HG03565 (cell line): ENCODE data around the gene HYLS1.

Source experiments
- ATAC-seq: cut with Tn5 transposase; IDR thresholded peaks from one replicate; pipeline ENCODE4 v1.9.1; 2021; ENCODE audit warnings: mild to moderate bottlenecking, moderate library complexity; ENCODE audit not compliant: unreplicated experiment

The HYLS1 gene

DNA sequence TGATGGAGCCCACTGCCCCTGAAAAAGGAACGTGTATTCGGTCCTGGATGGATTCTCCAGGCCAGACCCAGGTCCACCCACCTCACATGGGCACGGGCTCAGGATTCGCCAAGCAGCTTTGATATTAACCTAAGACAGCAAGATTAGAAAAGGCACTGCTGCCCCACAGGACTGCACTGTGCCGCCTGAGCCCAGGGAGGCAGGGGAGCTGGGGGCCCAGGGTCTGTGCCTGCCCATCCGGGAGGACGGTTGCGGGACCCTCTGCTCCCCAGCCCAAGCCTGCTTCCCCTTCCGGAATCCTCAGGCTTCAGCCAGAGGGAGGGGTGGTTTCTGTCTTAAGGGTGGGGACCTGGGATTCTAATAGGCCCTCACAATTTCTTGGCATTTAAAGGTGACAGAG lies 44.8 kb downstream of the HYLS1 start:
- no peak for ATAC-seq

DNA sequence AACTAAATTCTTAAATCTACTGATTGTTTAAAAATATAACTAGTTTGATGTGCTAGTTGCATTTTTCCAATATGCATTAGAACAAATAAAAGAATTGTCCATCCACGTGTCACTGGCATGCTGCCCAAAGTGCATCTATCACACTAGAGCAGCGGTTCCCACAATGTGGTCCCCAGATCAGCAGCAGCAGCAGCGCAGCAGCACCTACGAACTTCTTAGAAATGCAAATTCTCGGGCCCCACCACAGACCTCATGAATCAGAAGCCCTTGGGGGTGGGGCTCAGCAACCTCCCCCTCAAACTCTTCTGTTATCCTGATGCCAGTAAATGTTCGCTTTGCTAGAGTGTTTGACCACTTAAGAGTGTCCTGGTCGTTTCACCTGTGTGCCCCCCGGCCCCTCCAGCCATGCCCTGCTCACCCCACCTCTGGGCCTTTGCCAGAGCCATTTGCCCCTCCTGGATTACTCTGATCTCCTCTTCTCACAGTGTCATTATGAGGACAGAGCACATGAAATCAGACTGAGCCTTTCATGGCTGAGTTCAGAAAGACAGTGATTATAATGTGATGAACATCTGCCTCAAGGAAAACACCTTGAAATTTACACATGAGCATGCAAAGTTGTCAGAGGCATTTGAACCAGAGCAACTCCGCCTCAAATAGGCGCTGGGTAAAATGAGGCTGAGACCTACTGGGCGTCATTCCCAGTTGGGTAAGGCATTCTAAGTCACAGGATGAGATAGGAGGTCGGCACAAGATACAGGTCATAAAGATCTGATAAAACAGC lies 45.8 kb downstream of the HYLS1 start:
- no peak for ATAC-seq

DNA sequence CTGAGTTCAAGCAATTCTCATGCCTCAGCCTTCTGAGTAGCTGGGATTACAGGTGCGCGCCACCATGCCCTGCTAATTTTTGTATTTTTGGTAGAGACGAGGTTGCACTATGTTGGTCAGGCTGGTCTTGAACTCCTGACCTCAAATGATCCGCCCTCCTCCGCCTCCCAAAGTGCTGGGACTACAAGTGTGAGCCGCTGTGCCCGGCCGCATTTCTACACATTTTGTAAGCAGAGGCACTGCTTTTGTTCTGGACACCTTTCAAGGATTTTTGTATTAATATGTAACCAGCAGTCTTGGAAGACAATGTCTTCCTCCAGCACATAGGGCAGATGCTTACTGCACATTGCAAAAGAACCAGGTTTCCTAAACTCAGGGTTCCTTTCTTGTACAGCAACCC lies 47.0 kb downstream of the HYLS1 start:
- no peak for ATAC-seq

DNA sequence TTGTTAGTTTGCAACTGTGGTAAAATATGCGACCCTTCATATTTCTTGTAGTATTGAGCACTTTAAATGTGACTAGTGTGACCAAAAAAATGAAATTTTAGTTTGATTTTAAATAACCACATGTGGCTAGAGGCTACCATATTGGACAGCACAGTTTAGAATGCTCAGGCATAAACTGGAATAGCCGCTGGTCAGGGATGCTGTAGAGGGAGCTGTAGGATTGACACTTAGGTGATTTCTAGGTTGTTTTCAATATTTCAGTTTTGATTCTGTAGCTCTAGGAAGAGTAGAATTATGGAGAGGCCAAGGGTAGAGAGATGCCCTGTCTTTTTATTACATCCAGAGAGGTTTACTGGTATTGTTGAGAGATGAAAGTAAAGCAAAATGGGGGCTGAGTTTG lies 47.6 kb downstream of the HYLS1 start:
- ATAC-seq, result no peak

DNA sequence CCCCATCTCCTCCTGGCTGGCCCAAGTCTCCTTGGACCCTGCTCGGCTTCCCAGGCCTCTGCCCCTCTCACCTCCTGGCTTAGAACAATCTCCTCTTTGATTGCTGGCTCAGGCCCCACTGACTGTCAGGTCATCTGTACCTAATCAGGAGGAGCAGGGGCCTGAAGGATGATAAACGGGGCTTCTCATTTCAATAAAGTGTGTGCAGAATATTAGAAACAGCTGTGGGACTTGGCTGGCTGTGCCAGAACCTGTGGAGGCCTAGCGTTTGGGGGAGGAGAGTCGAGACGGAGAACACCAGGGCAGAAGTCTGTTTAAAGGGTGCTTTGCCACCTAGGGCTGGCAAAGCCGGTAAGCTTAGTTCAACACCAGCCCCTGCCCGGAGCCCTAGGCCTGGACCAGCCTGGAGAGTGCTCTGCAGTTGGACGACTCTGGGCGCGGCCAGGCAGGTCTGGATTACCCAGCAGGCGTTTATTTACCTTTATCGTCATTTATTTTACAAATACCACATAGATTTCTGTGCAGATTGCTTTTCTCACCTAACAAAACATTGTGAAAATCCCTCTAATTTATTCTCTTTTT lies 48.2 kb downstream of the HYLS1 start:
- no peak for ATAC-seq

DNA sequence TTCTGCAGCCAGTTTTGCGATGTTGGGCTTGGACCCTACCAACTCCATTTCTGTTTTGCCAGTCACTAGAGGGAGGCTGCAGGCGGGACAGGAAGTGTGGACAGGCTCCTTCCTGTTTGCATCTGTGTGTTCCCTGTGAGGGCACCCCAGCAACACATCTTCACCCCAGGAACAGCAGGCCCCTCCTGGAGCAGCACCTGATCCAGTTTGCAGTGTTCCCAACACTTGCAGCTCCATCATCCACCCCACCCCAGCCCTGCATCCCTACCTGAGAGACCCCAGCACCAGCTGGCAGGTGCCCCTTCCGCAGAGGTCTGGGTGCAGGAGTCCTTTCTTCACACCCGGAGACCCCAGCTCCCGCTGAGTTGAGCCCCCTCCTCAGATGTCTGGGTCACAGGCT lies 51.0 kb downstream of the HYLS1 start:
- ATAC-seq, result no peak

DNA sequence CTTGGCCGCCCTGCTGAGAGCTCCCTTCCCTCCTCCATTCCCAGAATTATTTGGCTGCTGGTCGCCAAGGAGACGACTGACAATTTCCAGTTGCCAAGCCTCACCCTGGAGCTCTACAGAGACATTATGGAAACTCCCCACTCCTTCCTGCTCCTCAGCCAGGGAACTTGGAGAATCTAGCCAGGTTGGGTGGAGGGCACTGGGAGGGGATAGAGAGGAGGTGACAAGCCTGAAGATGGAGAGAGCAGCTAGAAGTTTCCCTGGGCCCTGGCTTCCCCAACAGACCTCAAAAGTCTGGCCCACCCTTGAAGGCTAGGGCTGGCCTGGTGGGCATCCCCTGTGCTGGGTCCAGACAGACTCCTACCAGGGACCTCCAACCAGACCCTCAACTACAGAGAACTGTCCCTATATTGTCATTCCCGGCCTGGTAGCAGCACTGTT lies 51.6 kb downstream of the HYLS1 start:
- no peak for ATAC-seq

DNA sequence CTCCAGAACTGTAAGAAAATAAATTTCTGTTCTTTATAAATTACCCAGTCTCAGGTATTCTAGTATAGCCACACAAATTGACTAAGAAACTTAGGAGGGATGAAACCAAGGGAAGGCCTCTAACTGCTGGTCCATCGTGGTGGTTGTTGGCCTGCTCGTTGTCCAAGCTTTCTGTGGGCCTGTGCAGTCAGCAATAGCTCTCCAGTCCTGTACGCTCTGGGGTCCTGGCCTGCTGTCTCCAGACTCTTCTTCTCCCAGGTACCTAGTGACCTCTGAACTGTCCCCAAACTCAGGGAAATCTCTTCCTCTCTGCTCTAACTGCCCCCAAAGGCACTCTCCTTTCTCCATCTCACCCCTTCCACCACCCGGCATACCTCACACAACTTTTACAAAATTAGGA lies 52.7 kb downstream of the HYLS1 start:
- no peak for ATAC-seq

DNA sequence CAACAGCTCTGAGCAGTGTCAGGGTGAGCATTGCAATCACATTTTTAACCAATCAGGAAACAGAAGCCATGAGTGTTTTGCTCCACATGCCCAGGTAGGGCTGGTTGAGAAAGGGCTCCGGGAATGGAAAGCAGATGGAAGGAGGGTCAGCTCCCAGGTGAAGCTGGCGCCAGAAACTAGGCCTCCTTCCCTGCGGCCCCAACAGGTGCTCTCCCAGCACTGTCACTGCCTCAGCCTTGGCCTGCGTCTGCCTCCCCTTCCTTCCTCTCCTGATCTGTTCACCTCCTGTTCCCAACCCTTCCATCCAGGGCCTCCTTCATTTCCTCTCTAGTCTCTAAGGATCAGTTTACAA lies 53.8 kb downstream of the HYLS1 start:
- no peak for ATAC-seq

DNA sequence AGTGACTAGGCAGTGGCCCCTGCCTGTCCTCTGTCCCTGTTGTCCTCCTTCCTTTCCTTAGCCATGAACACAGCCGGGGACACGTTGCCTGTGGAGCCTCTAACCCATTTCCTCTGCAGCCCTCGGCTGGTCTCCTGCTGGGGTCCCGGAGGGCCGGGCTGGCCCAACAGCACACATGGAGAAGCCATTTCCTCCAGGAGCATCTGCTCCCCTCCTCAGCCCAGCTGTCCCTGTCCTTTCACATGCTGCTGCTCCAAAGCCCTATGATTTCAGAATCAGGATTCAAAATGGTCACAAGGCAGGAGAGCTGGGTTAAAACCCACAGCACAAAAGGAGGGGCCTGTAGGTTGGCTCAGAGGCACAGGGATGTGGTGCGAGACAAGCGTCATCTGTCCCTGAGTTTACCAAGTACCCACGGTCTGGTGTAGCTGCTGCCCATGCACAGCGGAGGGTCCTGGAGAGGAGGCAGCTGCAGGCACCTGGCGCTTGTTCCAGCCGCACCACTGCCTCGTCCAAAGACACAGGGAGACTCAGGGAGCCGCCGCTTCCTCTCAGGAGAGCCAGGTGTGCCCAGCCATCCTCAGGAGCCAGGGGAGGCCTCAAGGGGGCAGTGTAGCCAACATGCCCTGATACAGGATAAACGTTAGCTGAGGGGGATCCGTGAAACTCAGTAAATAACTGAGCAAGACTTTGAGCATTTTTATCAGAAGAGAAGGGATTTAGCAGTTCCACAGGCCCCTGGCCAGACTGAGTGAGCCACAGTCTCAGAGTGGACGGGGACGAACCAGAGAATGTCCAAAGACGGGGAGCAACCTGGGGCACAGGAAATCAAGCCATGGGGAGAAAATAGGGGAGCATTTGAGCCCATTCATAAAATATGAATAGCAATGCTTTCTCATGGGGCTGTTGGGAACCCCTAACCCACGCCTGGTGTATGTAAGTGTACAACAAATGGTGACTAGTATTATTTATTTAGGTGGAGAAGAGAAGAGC lies 54.4 kb downstream of the HYLS1 start:
- ATAC-seq, result no peak

DNA sequence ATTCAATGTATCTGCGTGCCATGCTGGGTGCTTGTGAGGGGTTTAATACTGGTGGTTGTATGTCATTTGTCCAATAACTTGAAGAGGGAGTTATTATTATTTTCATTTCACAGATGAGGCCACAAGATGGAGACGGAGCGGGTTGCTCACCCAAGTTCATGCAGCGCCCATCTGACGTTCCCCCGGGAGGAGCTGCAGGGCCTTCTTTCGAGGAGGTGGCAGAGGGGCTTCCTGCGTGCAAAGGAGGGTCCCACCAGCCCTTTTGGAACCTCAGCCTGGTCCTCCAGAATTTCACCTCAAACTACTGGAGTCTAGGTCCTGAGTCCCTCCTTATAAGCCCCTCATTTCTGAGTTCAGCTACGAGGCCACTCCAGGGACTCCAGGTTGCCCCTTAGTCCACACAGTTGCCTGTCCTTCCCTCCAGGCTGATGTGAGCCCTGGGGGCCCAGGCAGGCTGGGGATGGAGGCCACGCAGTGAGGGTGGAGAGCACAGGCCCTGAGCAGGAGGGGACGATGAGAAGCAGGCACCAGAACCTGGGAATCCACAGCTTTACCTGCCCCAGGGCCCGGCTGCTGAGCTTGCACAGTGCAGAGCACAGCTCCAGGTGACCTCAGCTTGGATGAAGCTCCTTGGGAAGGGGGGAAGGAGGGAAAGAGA lies 55.4 kb downstream of the HYLS1 start:
- no peak for ATAC-seq

DNA sequence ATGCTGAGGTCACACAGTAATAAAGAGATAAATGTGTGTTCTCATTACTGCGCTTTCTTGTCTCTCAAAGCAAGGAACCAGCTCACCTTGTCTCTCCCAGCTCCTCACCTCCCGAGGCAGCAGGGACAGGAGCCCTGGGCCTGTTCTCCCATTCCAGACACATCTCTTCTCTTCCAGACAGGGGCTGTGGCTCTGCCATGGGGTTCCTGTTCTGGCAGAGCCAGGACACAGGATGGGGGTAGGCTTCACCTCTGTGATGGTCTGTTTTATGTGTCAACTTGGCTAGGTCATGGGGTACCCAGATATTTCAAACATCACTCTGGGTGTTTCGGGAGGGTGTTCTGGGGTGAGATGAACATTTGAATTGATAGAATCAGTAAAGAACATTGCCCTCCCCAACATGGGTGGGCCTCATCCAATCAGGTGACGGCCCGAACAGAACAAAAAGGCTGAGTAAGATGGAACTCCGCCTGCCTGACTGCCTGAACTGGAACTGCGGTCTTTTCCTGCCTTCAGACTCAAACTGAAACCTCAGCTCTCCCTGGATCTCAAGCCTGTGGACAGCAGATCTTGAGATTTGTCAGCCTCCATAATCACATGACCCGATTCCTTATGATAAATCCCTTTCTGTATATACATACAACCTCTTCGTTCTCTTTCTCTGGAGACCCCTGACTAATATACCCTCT lies 56.3 kb downstream of the HYLS1 start:
- no peak for ATAC-seq

DNA sequence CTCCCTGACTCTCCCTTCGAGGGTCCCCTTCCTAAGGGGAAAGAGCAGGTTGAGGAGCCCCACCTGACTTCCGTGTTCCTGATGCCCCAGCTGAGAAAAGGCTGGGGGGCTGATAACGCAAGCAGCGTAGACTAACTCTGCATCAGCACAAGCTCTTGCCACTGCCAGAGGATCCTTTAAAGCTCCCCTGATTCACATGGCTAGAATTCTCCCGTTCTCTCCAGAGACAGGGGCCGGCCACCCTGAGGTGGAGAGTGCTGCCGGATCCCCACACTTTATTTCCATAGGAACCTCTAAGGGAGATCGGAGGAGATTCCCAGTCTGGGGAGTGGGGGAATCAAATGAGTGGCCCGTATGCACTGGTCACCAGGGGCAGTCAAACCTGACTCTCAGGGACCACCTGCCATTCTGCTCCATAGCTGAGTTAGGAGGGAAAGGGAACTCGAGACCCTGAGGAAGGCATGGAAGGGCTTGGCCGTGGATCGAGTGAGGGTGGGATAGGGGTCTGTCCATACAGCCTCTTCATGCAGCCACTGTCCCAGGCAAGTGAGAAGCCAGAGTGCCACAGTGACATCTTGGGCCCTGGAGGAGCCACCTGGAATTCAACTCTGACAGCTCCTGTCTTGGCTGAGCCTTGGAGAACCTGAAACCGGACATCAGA lies 57.0 kb downstream of the HYLS1 start:
- ATAC-seq, result no peak

DNA sequence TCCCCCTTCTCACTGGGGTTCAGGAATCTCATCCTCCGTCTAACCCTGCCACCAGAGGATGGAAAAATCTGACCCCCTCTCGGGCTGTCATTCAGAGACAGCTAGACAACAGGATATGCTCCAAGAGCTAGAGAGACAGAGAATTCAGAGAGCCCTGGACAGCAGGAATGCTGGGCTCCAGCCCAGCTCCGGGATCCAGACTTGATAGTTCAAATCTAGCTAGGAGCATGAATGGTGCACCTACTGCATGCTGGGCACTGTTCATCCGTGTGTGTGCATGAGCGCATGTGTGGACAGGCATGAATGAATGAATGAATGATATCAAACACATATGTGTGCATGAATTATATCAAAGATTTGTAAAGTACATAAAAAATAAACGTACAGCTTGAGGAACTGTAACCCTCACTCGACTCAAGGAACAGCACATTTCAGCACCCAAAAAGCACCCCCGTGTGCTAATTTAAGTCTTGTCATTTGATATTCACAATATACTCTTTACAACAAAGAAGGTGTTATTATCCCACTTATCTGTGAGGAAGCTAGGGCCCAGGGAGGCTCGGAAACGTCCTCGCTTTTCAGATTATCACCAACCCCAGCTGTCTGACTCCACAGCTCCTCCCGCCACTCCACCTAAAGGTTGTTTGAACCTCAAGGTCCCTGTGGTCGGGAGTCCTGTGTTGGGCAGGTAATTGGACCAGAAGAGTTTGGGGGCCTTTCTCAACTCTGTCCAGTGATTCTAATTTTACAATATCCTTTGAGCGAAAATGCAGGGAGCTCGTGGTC lies 57.7 kb downstream of the HYLS1 start:
- no peak for ATAC-seq

DNA sequence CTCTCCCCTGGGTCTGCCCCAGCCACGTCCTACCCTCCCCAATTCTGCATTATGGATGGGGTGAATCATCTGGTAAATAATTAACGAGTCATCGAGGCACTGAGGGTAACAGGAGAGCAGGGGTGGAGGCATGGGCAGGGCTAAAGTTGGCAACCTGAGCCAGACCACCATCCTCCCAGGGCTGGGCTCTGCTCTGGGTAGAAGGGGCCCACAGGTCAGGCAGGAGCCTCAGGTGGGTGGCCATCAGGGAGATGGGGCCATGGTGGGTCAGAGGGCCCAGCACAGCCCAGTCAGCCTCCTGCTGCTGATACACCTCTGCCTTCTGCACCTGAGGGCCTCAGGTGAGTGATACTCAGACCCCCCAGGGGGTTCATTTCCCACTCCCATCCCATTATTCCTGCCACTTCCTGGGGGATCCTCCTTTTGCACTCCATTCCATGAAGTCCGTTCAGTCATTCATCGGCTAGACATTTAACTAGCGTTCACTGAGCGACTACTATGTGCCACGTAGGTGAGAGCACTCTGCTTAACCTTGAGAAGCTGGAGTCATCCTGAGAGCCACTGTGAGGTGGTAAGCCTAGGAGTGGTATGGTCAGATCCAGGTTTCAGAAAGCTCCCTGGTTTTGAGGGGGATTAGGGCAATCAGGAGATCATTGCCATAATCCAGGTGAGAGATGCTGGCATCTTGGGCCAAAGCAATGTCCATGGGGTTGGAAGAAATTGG lies 58.5 kb downstream of the HYLS1 start, which contains the start of gene VSIG10L2:
Gene VSIG10L2, plus strand, starts transcription at position 248 of the 724 bp plus-strand sequence. Its CDS starts 12 bp downstream, at position 260.
- ATAC-seq, result no peak

DNA sequence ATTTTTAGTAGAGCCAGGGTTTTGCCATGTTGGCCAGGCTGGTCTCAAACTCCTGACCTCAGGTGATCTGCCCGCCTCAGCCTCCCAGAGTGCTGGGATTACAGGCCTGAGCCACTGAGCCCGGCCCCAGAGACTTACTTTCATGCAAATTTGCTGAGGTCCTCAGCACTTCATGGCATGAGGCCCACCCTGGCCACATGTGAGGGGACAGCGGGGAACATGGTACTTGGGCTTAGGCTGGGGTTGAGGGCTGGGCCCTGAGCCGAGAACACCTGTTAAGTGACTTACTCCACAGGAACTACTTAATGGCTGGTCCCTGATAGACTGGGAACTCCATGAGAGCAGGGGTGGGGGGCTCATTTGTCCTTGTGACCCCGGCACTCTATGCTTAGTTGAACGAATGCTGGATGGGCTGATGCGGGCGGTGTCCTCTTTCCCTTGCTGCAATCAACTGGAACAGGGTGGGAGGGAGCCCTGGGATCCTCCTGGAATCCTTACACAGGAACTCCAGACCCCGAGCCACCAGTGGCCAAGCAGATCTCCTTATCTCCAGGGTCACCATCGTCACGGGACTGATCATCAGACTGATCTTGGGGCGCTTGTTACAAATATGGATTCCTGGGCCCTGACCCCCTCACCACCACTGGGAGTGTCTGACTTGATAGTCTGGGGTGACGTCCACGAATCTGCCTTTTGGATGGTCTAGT lies 59.4 kb downstream of the HYLS1 start:
- ATAC-seq, result no peak

DNA sequence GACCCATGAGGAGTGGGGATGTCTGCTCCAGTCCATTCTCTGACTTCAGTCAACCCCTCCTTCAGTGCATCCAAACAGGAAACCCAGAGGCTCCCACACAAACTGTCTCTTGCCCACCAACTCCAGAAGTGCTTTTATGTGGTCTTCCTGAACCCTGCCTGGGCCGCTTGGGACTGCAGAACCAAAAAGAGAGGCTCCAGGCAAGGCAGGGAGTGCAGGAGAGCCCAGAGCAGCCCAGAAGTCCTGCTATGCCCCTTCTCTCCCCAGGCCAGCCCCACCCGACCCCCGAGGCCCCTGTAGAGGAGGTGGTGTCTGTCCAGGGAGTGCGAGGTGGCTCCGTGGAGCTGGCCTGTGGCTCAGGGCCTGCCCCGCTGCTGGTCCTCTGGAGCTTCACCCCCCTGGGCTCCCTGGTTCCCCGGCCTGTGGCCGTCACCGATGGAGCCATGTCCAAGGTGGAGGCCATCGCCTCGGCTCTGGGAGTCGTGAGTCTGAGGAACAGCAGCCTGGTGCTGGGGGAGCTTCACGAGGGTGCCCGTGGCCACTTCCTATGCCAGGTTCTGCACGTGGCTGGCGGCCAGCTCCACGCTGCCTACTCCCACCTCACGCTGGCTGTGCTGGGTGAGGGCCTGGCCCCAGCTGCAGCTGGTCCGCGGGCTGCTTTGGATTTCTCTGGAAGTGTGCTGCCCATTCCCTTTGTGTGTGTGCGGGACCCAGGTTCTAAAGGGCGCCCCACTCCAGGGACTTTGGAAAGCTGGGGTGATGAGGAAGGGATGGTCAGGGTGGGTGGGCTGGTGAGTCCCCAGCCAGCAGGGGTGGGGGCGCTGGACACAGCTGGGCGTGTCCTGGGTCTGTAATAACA lies 60.2 kb downstream of the HYLS1 start:
- ATAC-seq, result no peak
